Thoracic aorta (tissue), 2 donors: Measurements from ENCODE around the gene KCNJ11. TPM values are rescaled to one million over a fixed set of nuclear protein-coding genes. Genes with fewer than 3 reads are reported as not detected.

ENCODE experiments used
- ATAC-seq: fragments of 150-250 bp; one replicate; pipeline ENCODE4 v1.8.0; 2017; ENCODE audit warnings: low read depth; ENCODE audit not compliant: insufficient number of reproducible peaks, low FRiP score
- DNase-seq: peaks from one replicate; pipeline ENCODE4 v3.0.0-alpha.2; 2020; ENCODE audit warnings: low spot score
- H3K27ac ChIP-seq, 2 donors: fragments of 200-600 bp; sonication (generic); 1 replicate in 1 of 2; 2 replicates in 1 of 2; pipeline ENCODE4 v1.5.1; 2016; ENCODE audit warnings: mild to moderate bottlenecking in 2 of 2, moderate library complexity in 2 of 2
- H3K27me3 ChIP-seq: fragments of 200-600 bp; sonication (generic); replicated peaks from 2 replicates; pipeline ENCODE4 v1.6.0; 2016; ENCODE audit warnings: mild to moderate bottlenecking; ENCODE audit not compliant: insufficient read depth
- H3K36me3 ChIP-seq: fragments of 200-600 bp; sonication (generic); one replicate; pipeline ENCODE4 v1.5.1; 2016
- H3K4me1 ChIP-seq, 2 donors: fragments of 200-600 bp; sonication (generic); 1 replicate in 1 of 2; 2 replicates in 1 of 2; pipeline versions ENCODE4 v1.5.1 to v1.6.0; 2016; ENCODE audit warnings: low read depth in 2 of 2, mild to moderate bottlenecking in 1 of 2; ENCODE audit not compliant: control insufficient read depth in 1 of 2
- H3K4me3 ChIP-seq: fragments of 200-600 bp; sonication (generic); 2 replicates; pipeline ENCODE4 v1.5.1; 2016; ENCODE audit warnings: mild to moderate bottlenecking
- H3K9me3 ChIP-seq: fragments of 200-600 bp; sonication (generic); 2 replicates; pipeline ENCODE4 v1.5.1; 2016
- CTCF ChIP-seq: fragments of 200-600 bp; sonication (generic); IDR thresholded peaks from one replicate; pipeline ENCODE4 v1.5.1; 2019; ENCODE audit warnings: antibody characterized with exemption
- total RNA-seq, 2 donors: library from RNA; depleted of rRNA; stranded (reverse); fragments of >200 nt; gene quantifications; one replicate each; pipeline versions ENCODE4 v1.1.0 to v1.2.3, GENCODE V29; 2016

KCNJ11 gene
- total RNA-seq, 2 donors from 2014 or later: 2.5 to 2.7 TPM

GRCh38 chr11:17413414-17414316 is 25.2 kb upstream of the KCNJ11 start:
- no peak overlapping the region for H3K27ac ChIP-seq
- H3K36me3 ChIP-seq: no peaks in the 10 kb centered on the region
- no peaks in the 10 kb centered on the region for H3K9me3 ChIP-seq
- no peak for DNase-seq
- no peak for TF ChIP-seq CTCF
- no peaks in the 10 kb centered on the region for H3K27me3 ChIP-seq
- no peaks in the 10 kb centered on the region for H3K4me1 ChIP-seq
- no peak overlapping the region for H3K4me3 ChIP-seq
- ATAC-seq: no peak

- Histone ChIP-seq H3K27me3 (no peaks in the 10 kb centered on the region), H3K27ac (no peak overlapping the region), H3K36me3 (no peaks in the 10 kb centered on the region), H3K4me1 (no peaks in the 10 kb centered on the region), H3K4me3 (no peak overlapping the region), H3K9me3 (no peaks in the 10 kb centered on the region)
- DNase-seq: no peak
- no peak for TF ChIP-seq CTCF
- no peak for ATAC-seq
Measured at GRCh38 chr11:17412488-17413180, 24.2 kb upstream of the KCNJ11 start.

GRCh38 chr11:17411418-17411817 is 23.0 kb upstream of the KCNJ11 start:
- H3K27me3 ChIP-seq: no peaks in the 10 kb centered on the region
- TF ChIP-seq CTCF: no peak
- DNase-seq: no peak
- no peak overlapping the region for H3K27ac ChIP-seq
- no peaks in the 10 kb centered on the region for H3K9me3 ChIP-seq
- ATAC-seq: no peak
- peaks cover 0 to 7% of the 10 kb centered on the region in 2 donors for H3K4me1 ChIP-seq
- H3K36me3 ChIP-seq: no peaks in the 10 kb centered on the region
- H3K4me3 ChIP-seq: no peak overlapping the region

- Histone ChIP-seq H3K9me3 (no peaks in the 10 kb centered on the region), H3K4me3 (no peak overlapping the region), H3K36me3 (no peaks in the 10 kb centered on the region), H3K27me3 (no peaks in the 10 kb centered on the region), H3K27ac (no peak overlapping the region), H3K4me1 (peaks cover 5 to 13% of the 10 kb centered on the region in 2 donors)
- no peak for ATAC-seq
- no peak for DNase-seq
- no peak for TF ChIP-seq CTCF
Measured at GRCh38 chr11:17410606-17411379, 22.3 kb upstream of the KCNJ11 start.

GRCh38 chr11:17408641-17409040 is 20.2 kb upstream of the KCNJ11 start:
- DNase-seq (no peak), ATAC-seq (no peak)
- TF ChIP-seq CTCF: no peak
- Histone ChIP-seq H3K9me3 (no peaks in the 10 kb centered on the region), H3K27me3 (no peaks in the 10 kb centered on the region), H3K4me3 (no peak overlapping the region), H3K27ac (no peak overlapping the region), H3K4me1 (peaks cover 10 to 21% of the 10 kb centered on the region in 2 donors), H3K36me3 (no peaks in the 10 kb centered on the region)
